GM23248 (cell line): ENCODE data around the gene BBS2. TPM values are rescaled to one million over a fixed set of nuclear protein-coding genes. Genes with fewer than 3 reads are reported as not detected.

Experiments
- DNase-seq: peaks from one replicate; pipeline ENCODE4 v3.0.0-alpha.2; 2015
- H2AFZ ChIP-seq: fragments of 200-600 bp; sonication (generic); 2 replicates; pipeline ENCODE4 v1.6.1; 2016; ENCODE audit warnings: antibody characterized with exemption
- H3F3A ChIP-seq: fragments of 200-600 bp; sonication (generic); 2 replicates; pipeline ENCODE4 v1.6.1; 2016; ENCODE audit warnings: mild to moderate bottlenecking, antibody characterized with exemption, mixed run types; ENCODE audit not compliant: insufficient read depth
- H3K27ac ChIP-seq: fragments of 200-600 bp; sonication (generic); 2 replicates; pipeline ENCODE4 v1.5.1; 2016; ENCODE audit warnings: mild to moderate bottlenecking
- H3K27me3 ChIP-seq: fragments of 200-600 bp; sonication (generic); replicated peaks from 2 replicates; pipeline ENCODE4 v1.6.1; 2016; ENCODE audit warnings: mild to moderate bottlenecking; ENCODE audit not compliant: insufficient read depth
- H3K36me3 ChIP-seq: fragments of 200-600 bp; sonication (generic); 2 replicates; pipeline ENCODE4 v1.6.1; 2016; ENCODE audit warnings: low read depth, mild to moderate bottlenecking
- H3K4me1 ChIP-seq: fragments of 200-600 bp; sonication (generic); 2 replicates; pipeline ENCODE4 v1.6.1; 2016; ENCODE audit warnings: mild to moderate bottlenecking; ENCODE audit not compliant: insufficient read depth
- H3K4me2 ChIP-seq: fragments of 200-600 bp; sonication (generic); one replicate; pipeline ENCODE4 v1.6.1; 2016; ENCODE audit warnings: mild to moderate bottlenecking; ENCODE audit not compliant: unreplicated experiment
- H3K4me3 ChIP-seq: fragments of 200-600 bp; sonication (generic); 2 replicates; pipeline ENCODE4 v1.5.1; 2016; ENCODE audit warnings: mild to moderate bottlenecking
- H3K79me2 ChIP-seq: fragments of 200-600 bp; sonication (generic); 2 replicates; pipeline ENCODE4 v1.6.1; 2016; ENCODE audit warnings: mild to moderate bottlenecking; ENCODE audit not compliant: insufficient read depth
- H3K9ac ChIP-seq: fragments of 200-600 bp; sonication (generic); 2 replicates; pipeline ENCODE4 v1.6.1; 2016; ENCODE audit warnings: mild to moderate bottlenecking
- H3K9me2 ChIP-seq: fragments of 200-600 bp; sonication (generic); 2 replicates; pipeline ENCODE4 v1.6.1; 2016; ENCODE audit warnings: mixed run types, mild to moderate bottlenecking, moderate library complexity; ENCODE audit not compliant: insufficient read depth
- H3K9me3 ChIP-seq: fragments of 200-600 bp; sonication (generic); one replicate; pipeline ENCODE4 v1.6.1; 2017; ENCODE audit warnings: low read depth
- H4K20me1 ChIP-seq: fragments of 200-600 bp; sonication (generic); 2 replicates; pipeline ENCODE4 v1.6.0; 2016; ENCODE audit not compliant: insufficient read depth
- EZH2 ChIP-seq: fragments of 200-600 bp; sonication (generic); IDR thresholded peaks from 2 replicates; pipeline ENCODE4 v1.6.1; 2018; ENCODE audit warnings: antibody characterized with exemption, mild to moderate bottlenecking; ENCODE audit not compliant: insufficient read depth, poor library complexity, severe bottlenecking
- EZH2phosphoT487 ChIP-seq: fragments of 200-600 bp; sonication (generic); IDR thresholded peaks from 2 replicates; pipeline ENCODE4 v1.6.1; 2018; ENCODE audit warnings: antibody characterized with exemption, moderate library complexity, mild to moderate bottlenecking, low read depth; ENCODE audit not compliant: insufficient read depth
- WGBS, 2 experiments: methylation state at CpG; one replicate each; pipeline ENCODE4 v1.1.6; 2015 to 2017; ENCODE audit warnings: low lambda C conversion rate in 2 of 2, low coverage in 1 of 2; ENCODE audit errors: missing lambda C conversion rate in 2 of 2; 5-methylcytosine and 5-hydroxymethylcytosine counted together
- in situ Hi-C: fragments of 300-500 bp; cut with MboI; formaldehyde crosslinking; loops from 2 replicates; pipeline ENCODE4 v1.15.0; 2020
- polyA plus RNA-seq: library from polyadenylated mRNA; unstranded; fragments of >200 nt; fragmentation: Nextera tagmentation; extraction: Ambion mirVana; gene quantifications from 2 replicates; pipeline ENCODE4 v1.2.1, GENCODE V29; 2016
- total RNA-seq: library from RNA; depleted of rRNA; stranded (reverse); fragments of >200 nt; shearing (Covaris generic); gene quantifications from 2 replicates; pipeline ENCODE4 v1.2.3, GENCODE V29; 2014

The BBS2 gene
- total and polyA plus RNA-seq, 2 experiments from 2014 or later: 45.4 to 66.2 TPM

DNA sequence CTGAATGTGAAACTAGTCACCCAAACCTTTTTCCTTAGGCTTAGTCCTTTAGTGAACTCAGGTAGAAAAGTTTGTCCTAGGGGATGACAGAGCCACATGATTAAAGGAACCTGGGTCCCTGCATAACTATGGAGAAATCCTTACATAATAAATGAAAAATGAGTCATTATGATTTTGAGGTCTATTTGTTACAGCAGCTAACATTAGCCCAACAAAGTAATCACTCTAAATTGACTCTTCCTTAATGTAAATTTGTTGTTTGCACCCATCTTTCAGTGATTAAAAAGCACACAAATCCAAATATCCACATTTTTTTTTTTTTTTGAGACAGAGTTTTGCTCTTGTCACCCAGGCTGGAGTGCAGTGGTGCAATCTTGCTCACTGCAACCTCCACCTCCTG, 36.4 kb downstream of the BBS2 start:
- H3F3A ChIP-seq: peaks cover 21% of the 10 kb centered on the region
- no peak overlapping the region for H3K9ac ChIP-seq
- no peaks in the 10 kb centered on the region for H3K9me2 ChIP-seq
- H3K4me2 ChIP-seq: no peak overlapping the region
- H2AFZ ChIP-seq: no peak overlapping the region
- peaks cover 15% of the 10 kb centered on the region for H3K4me1 ChIP-seq
- no peaks in the 10 kb centered on the region for H4K20me1 ChIP-seq
- H3K36me3 ChIP-seq: peaks cover 34% of the 10 kb centered on the region
- no peak for DNase-seq
- TF ChIP-seq EZH2 (no peak), EZH2phosphoT487 (no peak)
- no peaks in the 10 kb centered on the region for H3K27me3 ChIP-seq
- no peaks in the 10 kb centered on the region; the same call in 1 of the 2 replicates for H3K79me2 ChIP-seq
- no peaks in the 10 kb centered on the region for H3K9me3 ChIP-seq
- in situ Hi-C loops: no loop called here
- no peak overlapping the region for H3K27ac ChIP-seq
- no peak overlapping the region for H3K4me3 ChIP-seq

DNA sequence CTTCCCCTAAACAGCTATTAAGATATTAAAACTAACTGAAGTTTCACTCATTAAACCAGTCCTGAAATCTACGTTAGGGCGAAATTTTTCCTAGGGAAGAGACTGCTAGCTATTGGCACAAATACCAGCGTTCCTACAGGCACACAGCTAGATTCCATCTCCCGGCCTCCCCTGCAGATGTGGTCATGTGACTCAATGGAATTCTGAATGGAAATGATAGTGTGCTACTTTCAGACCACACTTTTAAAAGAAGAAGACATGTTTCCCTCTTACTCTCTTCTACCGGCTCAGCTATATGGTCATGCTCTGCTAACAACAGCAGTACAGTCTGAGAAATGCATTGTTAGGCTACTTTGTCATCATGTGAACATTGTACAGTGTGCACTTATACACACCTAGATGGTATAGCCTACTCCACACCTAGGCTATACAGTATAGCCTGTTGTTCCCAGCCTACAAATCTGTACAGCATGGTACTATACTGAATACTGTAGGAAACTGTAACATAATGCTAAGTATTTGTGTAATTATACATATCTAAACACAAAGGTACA, 37.1 kb downstream of the BBS2 start:
- Histone ChIP-seq H3K27me3 (no peaks in the 10 kb centered on the region), H3K4me1 (peaks cover 20% of the 10 kb centered on the region), H3K27ac (no peak overlapping the region), H3K79me2 (no peaks in the 10 kb centered on the region; the same call in 1 of the 2 replicates), H3K9me2 (no peaks in the 10 kb centered on the region), H2AFZ (no peak overlapping the region), H3K4me2 (no peak overlapping the region), H4K20me1 (no peaks in the 10 kb centered on the region), H3K4me3 (no peak overlapping the region), H3F3A (peaks cover 26% of the 10 kb centered on the region), H3K9ac (no peak overlapping the region), H3K36me3 (peaks cover 39% of the 10 kb centered on the region), H3K9me3 (no peaks in the 10 kb centered on the region)
- in situ Hi-C loops: no loop called here
- TF ChIP-seq EZH2 (no peak), EZH2phosphoT487 (no peak)
- WGBS, 2 experiments: 97 to 100% methylated on average over 5 of the region's 5 CpGs
- DNase-seq: no peak

DNA sequence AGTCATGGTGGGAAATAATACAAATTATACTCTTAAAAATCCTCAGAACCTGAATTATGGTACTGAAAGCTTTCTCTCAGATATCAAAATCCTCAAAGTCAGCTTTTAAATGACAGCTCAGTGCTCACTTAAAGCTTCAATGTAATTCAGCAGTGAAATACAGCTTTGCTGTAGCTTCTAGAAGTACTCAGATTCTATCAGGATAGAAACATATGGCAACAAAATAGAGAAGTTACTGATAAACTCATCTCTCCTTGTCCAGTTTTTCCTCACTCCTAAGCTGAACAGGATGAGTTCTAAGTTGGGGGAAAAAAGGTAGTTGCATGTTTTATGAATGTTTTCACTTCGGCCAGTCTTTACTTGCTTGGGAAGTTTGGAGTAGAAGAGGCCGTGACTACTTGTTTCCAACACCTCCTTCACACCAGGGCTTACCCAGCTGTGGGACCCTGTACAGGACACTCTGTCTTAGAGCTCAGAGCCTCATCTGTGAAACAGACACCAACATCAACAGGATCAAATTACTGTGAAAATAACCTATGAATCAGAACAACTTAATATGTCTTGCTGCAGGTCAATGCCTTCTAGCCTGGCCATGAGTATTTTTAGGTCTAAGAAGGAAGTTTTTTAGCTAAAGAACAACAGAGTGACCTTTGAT, 38.2 kb downstream of the BBS2 start:
- H3K4me3 ChIP-seq: no peak overlapping the region

DNA sequence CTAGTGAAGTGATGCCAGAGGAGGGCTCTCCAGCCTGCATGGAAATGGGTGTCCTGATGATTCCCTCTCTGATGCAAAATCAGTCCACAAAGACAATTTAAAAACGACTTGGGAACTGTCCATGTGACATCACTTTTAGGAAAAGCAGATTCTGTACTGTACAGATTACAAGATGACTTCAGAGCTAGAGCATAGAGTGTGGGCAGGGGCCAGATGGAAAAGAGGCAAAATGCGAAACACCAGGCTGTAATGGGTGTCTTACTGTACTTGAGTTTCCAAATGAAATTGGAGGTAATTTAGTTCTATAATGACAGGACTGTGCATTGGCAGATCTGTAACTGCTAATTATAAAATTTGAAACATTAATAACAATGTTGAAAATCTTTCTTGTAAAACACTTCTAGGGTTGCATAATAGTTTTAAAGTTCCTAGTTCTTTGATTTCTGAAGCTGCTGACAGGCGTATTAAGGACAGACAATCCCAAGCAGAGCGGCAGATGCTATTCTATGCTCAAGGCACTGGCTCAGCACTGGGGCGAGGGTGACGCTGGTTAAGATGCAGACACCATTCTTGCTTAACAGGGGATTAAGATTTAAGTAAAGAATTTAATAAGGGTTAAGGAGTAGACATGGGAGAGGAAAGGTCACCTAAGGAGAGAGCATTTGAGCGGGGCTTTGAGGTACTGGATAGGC, 38.9 kb downstream of the BBS2 start:
- H3K4me2 ChIP-seq: no peak overlapping the region
- no peak overlapping the region for H3K27ac ChIP-seq

More for the DNA sequence above, 38.2 kb downstream of the BBS2 start:
- TF ChIP-seq EZH2: no peak
- TF ChIP-seq EZH2phosphoT487: no peak
- Histone ChIP-seq H4K20me1 (no peaks in the 10 kb centered on the region), H3K9ac (no peak overlapping the region), H3K27me3 (no peaks in the 10 kb centered on the region), H3K9me2 (no peaks in the 10 kb centered on the region), H2AFZ (no peak overlapping the region), H3K4me2 (peak overlapping the region; percentile 11), H3K4me1 (peaks cover 31% of the 10 kb centered on the region), H3K36me3 (peaks cover 46% of the 10 kb centered on the region), H3K79me2 (no peaks in the 10 kb centered on the region; the same call in 1 of the 2 replicates), H3F3A (peaks cover 38% of the 10 kb centered on the region), H3K9me3 (no peaks in the 10 kb centered on the region), H3K27ac (peak overlapping the region; percentile 2; the same call in 1 of the 2 replicates)
- DNase-seq: peak; percentile 23
- WGBS, 2 experiments: 76 to 85% methylated on average over 2 of the region's 2 CpGs
- in situ Hi-C loops: no loop called here

More for the DNA sequence above, 38.9 kb downstream of the BBS2 start:
- H3K4me3 ChIP-seq: no peak overlapping the region
- peak; percentile 21 for DNase-seq
- no peaks in the 10 kb centered on the region for H3K27me3 ChIP-seq
- TF ChIP-seq EZH2phosphoT487: no peak
- TF ChIP-seq EZH2: no peak
- no peaks in the 10 kb centered on the region for H4K20me1 ChIP-seq
- no peaks in the 10 kb centered on the region for H3K9me3 ChIP-seq
- peaks cover 36% of the 10 kb centered on the region for H3K4me1 ChIP-seq
- H3K36me3 ChIP-seq: peaks cover 48% of the 10 kb centered on the region
- no peak overlapping the region for H3K9ac ChIP-seq
- H3K79me2 ChIP-seq: no peaks in the 10 kb centered on the region; the same call in 1 of the 2 replicates
- peaks cover 45% of the 10 kb centered on the region for H3F3A ChIP-seq
- 53 to 59% methylated on average over 7 of the region's 7 CpGs for WGBS, 2 experiments
- no peak overlapping the region for H2AFZ ChIP-seq
- in situ Hi-C loops: no loop called here
- H3K9me2 ChIP-seq: no peaks in the 10 kb centered on the region
